Kidney (tissue), 14 donors: ENCODE results near the gene ATP12A. TPM values are rescaled to one million over a fixed set of nuclear protein-coding genes. Genes with fewer than 3 reads are reported as not detected.
A peak's percentile ranks its signal among the peaks of the same experiment; 100 is the strongest.

Experiments
- DNase-seq, 5 donors: peaks; one replicate each; pipeline ENCODE4 v3.0.0-alpha.2; 2013 to 2020
- FAIRE-seq: peaks from 2 replicates; lab custom pipeline; 2012; peaks lifted over from hg19 to GRCh38; lab: Jason Lieb, UNC
- H3K27ac ChIP-seq, 2 donors: one replicate each; pipeline ENCODE4 v1.7.0; 2013; ENCODE audit warnings: low read depth in 2 of 2, low read length in 2 of 2, inconsistent platforms in 1 of 2
- H3K27me3 ChIP-seq: one replicate; pipeline ENCODE4 v1.7.1; 2013; ENCODE audit warnings: low read length, inconsistent platforms; ENCODE audit not compliant: control insufficient read depth, insufficient read depth
- H3K36me3 ChIP-seq, 3 donors: one replicate each; pipeline versions ENCODE4 v1.7.0 to v1.7.1; 2013; ENCODE audit warnings: low read length in 3 of 3, control low read depth in 1 of 3, inconsistent platforms in 1 of 3; ENCODE audit not compliant: insufficient read depth in 3 of 3, control insufficient read depth in 2 of 3
- H3K4me1 ChIP-seq, 3 donors: one replicate each; pipeline versions ENCODE4 v1.7.0 to v1.7.1; 2013; ENCODE audit warnings: low read length in 3 of 3, inconsistent platforms in 1 of 3, low read depth in 1 of 3; ENCODE audit not compliant: control insufficient read depth in 2 of 3, insufficient read depth in 2 of 3
- H3K4me3 ChIP-seq, 3 donors: one replicate each; pipeline versions ENCODE4 v1.7.0 to v1.8.1; 2013; ENCODE audit warnings: low read length in 3 of 3, control low read depth in 1 of 3, inconsistent platforms in 1 of 3
- H3K9ac ChIP-seq, 3 donors: one replicate each; pipeline versions ENCODE4 v1.7.0 to v1.7.1; 2013; ENCODE audit warnings: low read length in 3 of 3, control low read depth in 1 of 3, inconsistent platforms in 1 of 3
- H3K9me3 ChIP-seq, 3 donors: one replicate each; pipeline versions ENCODE4 v1.7.0 to v1.7.1; 2013; ENCODE audit warnings: low read length in 3 of 3, control low read depth in 1 of 3, inconsistent platforms in 1 of 3; ENCODE audit not compliant: control insufficient read depth in 2 of 3, insufficient read depth in 1 of 3
- intact Hi-C: fragments of 100-400 bp; cut with DNase I; formaldehyde crosslinking; loops from one replicate; pipeline ENCODE4 v1.11.1; 2022
- polyA plus RNA-seq: library from polyadenylated mRNA; stranded (reverse); fragments of 350-450 nt; fragmentation: Illumina TruSeq; extraction: RNeasy Lipid Tissue Mini Kit (QIAGEN cat#74804); gene quantifications from one replicate; pipeline ENCODE4 v1.2.3, GENCODE V29; 2014; ENCODE audit warnings: low read depth, low replicate concordance; ENCODE audit not compliant: insufficient read depth
- total RNA-seq: library from RNA; stranded (reverse); fragmentation: NEBNext Ultra II Directional; extraction: Animal tissue kit (Norgen Biotek cat#: 25700); gene quantifications from one replicate; pipeline ENCODE4 v1.2.1, GENCODE V29; 2021
- TF ChIP-seq, protein P1 (sequence below): IDR thresholded peaks from 3 replicates; pipeline ENCODE4 v1.5.1; 2012; ENCODE audit warnings: mild to moderate bottlenecking, moderate library complexity, borderline replicate concordance; ENCODE audit not compliant: insufficient read depth; ENCODE audit errors: extremely low read depth
- donor health status: control.
- donor health status: control.
- donor health status: control.
- donor health status: control.
- donor health status: control.
- donor health status: DM: yes; HTN: yes; CAD: no.
- donor health status: Normal renal cell carcinoma (clear cell type).

The ATP12A gene
- total and polyA plus RNA-seq, 2 donors from 2014 or later: 0.22 to 6.5 TPM

DNA sequence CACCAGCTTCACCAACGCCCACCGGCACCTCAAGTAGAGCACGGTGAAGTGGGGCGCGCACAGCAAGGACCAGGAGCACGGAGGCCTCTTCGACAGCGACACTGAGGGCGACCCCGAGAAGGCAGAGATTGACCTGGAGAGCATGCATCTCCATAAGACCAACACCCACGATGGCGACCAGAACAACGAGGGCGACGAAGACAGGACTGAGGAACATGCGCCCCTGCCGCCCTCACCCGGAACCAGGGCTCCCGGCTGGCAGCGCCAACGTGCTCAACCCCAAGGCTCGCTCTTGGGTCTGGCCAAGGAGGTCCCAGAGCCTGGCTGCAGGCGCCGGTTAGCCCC, 65.3 kb downstream of the ATP12A start:
- Histone ChIP-seq H3K4me3 (no peak overlapping the region), H3K27ac (no peak overlapping the region), H3K27me3 (peaks cover 15% of the 10 kb centered on the region), H3K9me3 (no peaks in the 10 kb centered on the region), H3K4me1 (peaks cover 0 to 3% (median 0%) of the 10 kb centered on the region in 3 donors), H3K9ac (no peak overlapping the region), H3K36me3 (no peaks in the 10 kb centered on the region)
- intact Hi-C loops: no loop called here
- FAIRE-seq (no peak), DNase-seq (no peak)
- TF ChIP-seq, protein P1, sequence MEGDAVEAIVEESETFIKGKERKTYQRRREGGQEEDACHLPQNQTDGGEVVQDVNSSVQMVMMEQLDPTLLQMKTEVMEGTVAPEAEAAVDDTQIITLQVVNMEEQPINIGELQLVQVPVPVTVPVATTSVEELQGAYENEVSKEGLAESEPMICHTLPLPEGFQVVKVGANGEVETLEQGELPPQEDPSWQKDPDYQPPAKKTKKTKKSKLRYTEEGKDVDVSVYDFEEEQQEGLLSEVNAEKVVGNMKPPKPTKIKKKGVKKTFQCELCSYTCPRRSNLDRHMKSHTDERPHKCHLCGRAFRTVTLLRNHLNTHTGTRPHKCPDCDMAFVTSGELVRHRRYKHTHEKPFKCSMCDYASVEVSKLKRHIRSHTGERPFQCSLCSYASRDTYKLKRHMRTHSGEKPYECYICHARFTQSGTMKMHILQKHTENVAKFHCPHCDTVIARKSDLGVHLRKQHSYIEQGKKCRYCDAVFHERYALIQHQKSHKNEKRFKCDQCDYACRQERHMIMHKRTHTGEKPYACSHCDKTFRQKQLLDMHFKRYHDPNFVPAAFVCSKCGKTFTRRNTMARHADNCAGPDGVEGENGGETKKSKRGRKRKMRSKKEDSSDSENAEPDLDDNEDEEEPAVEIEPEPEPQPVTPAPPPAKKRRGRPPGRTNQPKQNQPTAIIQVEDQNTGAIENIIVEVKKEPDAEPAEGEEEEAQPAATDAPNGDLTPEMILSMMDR: no peak

DNA sequence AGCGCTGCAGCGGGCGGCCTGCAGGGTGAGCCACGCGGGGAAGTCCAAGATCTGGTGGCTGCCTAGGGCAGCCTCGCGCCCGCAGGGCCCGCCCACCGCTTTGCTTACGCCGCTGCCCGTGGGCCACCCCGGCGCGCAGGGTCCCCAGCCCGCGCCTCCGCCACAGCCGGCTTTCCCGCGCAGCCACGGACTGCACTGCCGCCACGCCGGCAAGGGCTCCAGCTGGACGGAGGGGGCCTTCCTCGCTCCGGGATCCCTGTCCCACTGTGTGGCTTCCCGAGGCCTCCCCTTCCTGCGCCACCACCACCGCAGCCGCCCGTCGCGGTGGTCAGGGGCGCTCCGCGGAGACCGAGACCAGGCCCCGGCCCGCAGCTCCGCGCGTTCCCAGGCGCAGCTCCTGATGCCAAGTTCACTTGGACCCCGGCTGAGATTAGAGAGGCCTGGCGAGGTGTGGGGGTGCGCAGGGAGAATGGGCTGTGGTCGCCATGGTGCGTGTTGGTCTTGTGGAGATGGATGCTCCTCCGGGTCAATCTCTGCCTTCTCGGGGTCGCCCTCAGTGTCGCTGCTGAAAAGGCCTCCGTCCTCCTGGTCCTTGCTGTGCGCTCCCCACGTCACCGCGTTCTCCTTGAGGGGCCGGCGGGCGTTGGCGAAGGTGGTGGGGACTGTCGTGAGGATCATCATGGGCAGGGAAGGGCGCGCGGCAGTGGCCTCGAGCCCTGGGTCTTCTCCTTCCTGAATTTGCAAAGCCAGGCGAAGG, 65.8 kb downstream of the ATP12A start:
- intact Hi-C loops: no loop called here
- H3K27ac ChIP-seq: no peak overlapping the region
- H3K4me3 ChIP-seq: no peak overlapping the region
- peak in 3 of 5 donors; percentile 20 to 21 (median 21) for DNase-seq
- H3K9me3 ChIP-seq: no peaks in the 10 kb centered on the region
- no peak for FAIRE-seq
- H3K9ac ChIP-seq: no peak overlapping the region
- TF ChIP-seq, protein P1: no peak
- H3K36me3 ChIP-seq: no peaks in the 10 kb centered on the region
- H3K27me3 ChIP-seq: peaks cover 15% of the 10 kb centered on the region
- peaks cover 0 to 3% (median 0%) of the 10 kb centered on the region in 3 donors for H3K4me1 ChIP-seq

DNA sequence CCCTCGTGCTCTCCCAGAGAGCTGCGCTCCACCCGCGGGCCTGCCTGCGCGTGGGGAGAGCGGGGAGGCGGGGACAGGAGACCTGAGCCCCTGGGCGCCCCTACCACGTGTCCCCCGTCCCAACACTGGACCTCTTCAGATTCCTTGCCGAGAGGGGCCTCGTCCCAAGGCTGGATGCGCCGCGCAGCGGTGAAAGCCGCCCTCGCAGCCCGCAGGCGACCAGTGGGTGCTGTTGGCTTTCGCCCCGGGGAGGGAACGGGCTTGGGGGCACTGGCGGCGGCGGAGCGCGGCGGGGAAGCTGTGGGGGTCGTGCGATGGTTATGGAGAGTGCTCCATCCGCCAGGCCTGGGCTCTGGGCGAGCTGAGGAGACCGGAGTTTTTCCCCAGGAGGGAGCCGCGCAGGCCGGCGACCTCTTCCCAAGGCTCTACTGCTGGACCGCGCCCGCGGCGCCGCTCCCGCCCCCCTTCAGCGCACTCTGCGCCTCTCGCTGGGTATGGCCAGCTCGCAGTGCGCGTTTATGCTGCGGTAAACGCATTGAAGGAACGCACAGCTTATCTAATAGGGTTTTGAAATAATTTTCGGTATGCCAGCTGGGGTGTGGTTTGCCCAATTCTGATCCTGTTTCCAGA, 66.5 kb downstream of the ATP12A start:
- no peaks in the 10 kb centered on the region for H3K9me3 ChIP-seq

More for the DNA sequence above, 66.5 kb downstream of the ATP12A start:
- peak in 4 of 5 donors; percentile 53 to 66 (median 58) for DNase-seq
- H3K27ac ChIP-seq: no peak overlapping the region
- H3K4me3 ChIP-seq: no peak overlapping the region
- H3K9ac ChIP-seq: no peak overlapping the region
- FAIRE-seq: no peak
- H3K36me3 ChIP-seq: no peaks in the 10 kb centered on the region
- intact Hi-C loops: no loop called here
- peaks cover 15% of the 10 kb centered on the region for H3K27me3 ChIP-seq
- H3K4me1 ChIP-seq: peaks cover 0 to 3% (median 0%) of the 10 kb centered on the region in 3 donors
- TF ChIP-seq, protein P1: no peak
